Activated CD8-positive, alpha-beta memory T cell treated with anti-CD3 and anti-CD28 coated beads for 4 hours (primary cell): ENCODE results near the gene SP140L.
"Not testable (repeated sequence)": the region's sequence is repeated elsewhere in the genome, so short reads cannot be mapped to it uniquely, and the experiment has no call there.

Experiments
- DNase-seq, 2 donors: peaks; one replicate each; pipeline ENCODE4 v3.0.0-alpha.2; 2020; ENCODE audit warnings: low read depth in 2 of 2

Gene SP140L

DNA sequence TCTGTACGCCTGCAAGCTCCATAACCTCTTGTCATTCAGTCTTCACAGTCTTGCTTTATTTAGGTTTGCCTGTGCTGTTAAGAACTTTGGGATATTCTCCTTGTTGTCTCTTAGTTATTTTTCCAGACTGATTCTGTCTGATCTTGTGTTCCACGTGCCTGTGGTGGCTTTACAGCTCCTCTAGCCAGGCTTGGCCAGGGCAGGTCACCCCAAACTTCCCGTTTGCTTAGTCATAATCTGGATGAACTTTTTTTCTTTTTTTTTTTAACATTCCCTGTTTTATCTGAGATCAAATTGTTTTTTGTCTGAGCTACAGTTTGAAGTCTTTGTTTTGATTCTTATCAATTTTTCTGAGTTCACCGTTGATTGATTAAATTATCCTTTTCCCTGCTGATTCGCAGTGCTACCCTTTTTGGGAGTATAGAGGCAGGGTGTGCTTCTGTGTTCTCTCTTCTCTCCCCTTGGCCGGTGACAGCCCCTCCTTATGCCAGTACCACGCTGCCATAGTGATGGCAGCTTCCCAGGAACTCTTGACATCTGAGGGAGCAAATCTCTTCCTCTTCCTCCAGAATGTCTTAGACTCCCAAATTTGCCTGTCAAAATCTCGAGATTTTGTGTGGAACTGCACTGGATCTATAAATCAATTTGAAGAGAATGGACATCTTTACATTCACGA, 91.5 kb downstream of the SP140L start:
- DNase-seq: no peak

DNA sequence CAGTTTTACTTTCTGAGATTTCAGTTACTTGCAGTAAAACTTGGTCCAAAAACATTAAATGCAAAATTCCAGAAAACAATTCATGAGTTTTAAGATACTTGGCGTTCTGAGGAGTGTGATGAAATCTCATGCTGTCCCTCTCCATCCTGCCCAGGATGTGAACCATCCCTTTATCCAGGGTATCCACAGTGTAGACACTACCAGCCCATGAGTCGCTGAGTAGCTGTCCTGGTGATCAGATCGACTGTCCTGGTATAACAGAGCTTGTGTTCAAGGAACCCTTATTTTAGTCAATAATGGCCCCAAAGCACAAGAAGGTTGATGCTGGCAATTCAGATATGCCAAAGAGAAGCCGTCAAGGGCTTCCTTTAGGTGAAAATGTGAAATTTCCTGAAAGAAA, 92.2 kb downstream of the SP140L start:
- no peak for DNase-seq

DNA sequence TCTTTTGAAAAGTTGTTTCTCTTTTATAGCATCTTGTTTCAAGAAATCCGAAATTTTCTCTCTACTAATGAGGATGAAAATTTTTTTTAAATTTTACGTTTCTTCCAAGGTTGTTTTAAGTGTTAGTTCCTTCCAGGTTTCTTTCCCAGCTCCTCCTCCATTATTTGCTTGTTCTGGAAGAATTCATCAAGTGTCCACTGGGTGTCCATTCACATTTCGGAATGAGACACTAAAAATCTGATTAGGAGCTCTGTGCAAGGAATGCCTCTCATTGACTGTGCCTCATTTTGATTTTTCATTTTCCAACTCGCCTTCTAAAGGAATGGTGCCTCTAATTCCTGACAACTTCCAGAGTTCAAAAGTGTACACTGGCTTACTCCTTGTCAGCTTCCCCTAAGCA, 95.2 kb downstream of the SP140L start:
- no peak for DNase-seq

DNA sequence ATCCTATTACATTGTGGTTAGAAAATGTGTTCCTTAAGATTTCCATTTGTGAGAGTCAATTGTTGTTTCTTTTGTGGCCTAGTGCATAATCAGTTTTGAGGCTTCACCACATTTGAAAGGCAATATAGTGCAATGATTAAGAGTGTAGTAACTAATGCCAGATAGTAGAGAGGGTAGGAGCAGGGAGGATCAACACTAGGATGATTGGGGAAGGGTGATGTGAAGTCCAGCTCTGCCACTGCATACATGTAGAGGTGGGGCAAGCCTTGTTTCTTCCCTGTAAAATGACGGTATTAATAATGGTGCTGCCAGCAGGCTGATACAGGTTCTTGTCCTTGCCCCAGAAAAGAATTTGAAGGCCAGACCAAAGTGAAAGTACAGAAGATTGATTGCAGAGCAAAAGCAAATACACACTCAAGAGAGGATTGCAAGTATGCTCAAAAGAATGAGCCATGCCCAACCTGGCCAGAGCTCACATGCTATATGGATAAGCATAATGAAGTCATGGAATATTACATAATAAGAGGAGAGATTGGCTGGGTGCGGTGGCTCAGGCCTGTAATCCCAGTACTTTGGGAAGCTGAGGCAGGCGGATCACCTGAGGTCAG, 97.0 kb downstream of the SP140L start:
- no peak for DNase-seq

DNA sequence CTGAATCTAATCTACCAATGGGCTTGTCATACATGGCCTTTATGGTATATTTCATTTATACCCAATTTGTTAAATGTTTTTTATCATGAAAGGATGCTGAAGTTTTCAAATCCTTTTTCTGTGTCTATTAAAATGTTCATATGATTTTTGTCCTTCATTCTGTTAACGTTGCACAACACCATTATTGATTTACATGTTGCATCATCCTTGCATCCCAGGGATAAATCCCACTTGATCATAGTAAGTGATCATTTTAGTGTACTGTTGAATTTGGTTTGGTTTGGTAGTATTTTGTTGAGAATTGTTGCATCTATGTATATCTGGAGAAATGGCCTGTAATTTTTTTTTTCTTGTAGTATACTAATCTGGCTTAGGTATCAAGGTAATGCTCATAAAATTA, 98.4 kb downstream of the SP140L start:
- DNase-seq: no peak

DNA sequence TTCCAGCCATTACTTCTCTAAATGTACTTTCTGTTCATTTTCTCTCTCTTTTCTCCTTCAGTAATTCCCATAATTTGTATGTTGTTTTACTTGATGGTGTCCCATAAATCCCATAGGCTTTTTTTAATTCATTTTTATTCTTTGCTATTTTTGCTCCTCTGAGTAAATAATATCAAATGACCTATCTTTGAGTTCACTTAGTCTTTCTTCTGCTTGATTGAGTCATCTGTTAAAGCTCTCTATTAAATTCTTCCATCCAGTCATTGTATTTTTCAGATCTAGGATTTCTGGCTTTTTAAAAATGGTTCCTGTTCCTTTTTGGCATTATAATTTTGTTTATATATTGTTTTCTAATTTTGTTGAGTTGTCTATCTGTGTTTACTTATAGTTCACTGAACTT, 102.5 kb downstream of the SP140L start:
- DNase-seq: no peak

DNA sequence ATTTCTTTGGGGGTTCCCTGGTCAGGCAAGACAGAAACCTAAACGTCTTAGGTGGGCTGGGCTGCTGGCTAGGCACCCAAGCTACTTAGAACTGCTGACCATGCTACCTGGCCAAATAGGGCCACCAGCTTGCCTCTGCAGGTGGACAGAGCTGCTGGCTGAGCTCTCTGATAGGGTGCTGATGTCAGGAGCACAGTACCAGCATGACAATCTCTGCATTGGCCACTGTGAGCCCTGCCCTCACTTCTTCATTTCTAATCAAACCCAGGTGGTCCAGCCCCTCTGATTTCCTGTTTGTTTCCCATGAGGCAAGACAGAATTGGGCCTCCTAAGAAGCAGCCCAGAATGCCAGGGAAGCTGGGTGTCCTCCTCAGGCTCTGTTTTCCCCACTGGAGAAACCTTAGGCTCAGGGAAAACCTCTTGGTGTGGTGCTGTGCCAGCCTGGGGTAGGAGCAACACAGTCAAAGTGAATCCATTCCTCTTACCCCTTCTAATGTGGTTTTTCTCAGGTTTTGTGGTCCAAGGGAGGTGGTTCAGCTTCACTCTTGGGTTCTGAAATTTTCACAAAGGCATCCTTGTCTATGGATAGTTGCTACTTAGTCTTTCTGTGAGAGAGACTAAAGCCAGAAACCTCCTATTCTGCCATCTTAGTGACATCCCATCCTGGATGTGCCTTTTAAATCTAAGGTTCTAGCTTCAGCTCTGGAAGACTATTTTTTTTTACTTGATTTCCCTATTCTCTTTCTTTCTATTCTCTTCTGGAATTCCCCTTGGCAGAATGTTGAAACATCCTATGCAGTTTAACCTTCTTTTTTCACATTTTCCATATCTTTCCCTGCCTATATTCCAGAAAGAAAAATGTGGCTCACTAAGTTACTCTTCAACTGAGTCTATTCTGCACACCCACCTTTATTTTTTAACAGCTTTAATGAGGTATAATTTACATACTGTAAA, 104.2 kb downstream of the SP140L start:
- DNase-seq: no peak

DNA sequence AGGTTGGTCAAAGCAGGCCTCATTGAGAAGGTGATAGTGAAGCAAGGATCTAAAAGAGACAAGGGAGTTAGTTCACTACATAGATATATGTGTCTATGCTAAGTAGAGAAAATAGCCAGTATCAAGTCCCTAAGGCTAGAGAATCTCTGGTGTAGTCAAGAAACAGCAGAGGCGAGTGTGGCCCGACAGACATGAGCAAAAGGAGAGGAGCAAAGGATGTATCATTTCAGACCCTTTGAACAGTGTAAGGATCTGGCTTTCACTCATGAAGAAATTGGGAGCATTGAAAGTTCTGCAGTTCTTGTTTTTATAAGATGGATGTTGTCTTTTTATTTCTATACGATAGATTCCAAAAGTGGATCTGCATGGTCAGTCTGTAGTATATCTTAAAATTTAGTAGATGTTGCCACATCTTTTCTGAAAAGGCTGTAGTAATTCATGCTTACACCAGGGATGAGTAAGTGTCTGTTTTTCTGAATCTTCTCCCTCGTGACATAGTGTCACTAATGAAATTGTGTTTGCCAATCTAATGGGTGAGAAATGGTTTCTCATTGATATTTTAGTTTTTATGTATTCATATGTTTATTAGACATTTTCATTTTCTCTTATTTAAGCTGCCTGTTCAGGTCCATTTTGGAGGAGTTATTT, 107.8 kb downstream of the SP140L start:
- DNase-seq: no peak

DNA sequence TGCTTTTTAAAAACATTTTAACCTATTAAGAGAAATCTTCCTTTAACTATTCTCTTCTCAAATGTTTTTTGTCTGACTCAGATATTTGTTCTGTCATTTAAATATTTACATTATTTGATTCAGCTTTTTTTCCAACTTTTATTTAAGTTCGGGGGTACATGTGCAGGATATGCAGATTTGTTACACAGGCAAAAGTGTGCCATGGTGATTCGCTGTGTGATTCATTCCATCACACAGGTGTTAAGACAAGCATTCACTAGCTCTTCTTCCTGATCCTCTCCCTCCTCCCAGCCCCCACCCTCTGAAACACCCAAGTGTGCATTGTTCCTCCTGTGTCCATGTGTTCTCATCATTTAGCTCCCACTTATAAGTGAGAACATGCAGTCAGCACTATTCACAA, 108.4 kb downstream of the SP140L start:
- no peak for DNase-seq

DNA sequence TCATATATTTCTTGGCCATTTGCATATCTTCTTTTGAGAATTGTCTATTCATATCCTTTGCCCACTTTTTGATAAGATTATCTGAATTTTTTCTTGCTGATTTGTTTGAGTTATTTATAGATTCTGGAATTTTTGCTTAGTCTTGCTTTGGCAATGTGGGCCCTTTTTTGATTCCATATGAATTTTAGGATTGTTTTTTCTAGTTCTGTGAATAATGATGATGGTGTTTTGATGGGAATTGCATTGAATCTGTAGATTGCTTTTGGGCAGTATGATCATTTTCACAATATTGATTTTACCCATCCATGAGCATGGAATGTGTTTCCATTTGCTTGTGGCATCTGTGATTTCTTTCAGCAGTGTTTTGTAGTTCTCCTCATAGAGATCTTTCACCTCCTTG, 112.1 kb downstream of the SP140L start:
- not testable (repeated sequence) for DNase-seq

DNA sequence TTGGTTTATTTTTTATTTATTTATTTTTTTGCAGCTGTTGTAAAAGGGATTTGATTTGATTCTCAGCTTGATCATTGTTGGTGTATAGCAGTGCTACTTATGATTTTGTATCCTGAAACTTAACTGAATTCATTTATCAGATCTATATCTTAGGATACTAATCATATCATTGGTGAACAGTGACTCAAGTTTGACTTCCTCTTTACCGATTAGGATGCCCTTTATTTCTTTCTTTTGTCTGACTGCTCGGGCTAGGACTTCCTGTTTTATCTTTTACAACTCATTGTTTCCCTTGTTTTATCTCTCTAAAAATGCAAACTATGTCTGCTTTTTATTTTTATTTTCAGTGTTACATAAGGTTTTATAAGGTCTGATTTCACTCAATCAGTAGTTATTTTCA, 112.6 kb downstream of the SP140L start:
- DNase-seq: no peak

DNA sequence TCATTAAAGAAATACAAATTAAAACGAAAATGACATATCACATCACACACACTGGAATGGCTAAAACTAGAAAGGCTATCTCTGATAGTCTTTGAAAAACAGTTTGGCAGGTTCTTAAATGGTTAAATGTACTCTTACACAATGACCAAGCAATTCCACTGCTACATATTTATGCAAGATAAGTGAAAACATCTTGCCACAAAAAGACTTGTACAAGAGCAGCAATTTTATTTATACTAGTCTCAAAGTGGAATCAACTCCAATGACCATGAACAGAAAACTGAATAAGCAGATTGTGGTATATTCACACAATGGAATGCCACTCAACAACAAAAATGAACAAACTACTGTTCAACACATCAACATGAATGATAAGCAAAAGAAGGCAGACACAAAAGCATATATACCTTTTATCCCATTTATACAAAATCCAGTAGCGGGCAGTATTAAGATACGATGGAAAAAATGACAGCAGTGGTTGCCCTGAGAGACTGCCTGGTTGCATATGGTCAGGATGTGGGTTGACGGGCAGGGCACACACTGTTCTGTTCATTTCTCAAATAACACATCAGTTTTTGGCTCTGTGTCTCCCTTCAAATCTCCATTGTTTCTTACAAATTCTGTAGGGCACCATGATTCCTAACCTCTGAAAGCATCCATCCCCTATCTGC, 114.4 kb downstream of the SP140L start:
- DNase-seq: peak; percentile 24 to 39

DNA sequence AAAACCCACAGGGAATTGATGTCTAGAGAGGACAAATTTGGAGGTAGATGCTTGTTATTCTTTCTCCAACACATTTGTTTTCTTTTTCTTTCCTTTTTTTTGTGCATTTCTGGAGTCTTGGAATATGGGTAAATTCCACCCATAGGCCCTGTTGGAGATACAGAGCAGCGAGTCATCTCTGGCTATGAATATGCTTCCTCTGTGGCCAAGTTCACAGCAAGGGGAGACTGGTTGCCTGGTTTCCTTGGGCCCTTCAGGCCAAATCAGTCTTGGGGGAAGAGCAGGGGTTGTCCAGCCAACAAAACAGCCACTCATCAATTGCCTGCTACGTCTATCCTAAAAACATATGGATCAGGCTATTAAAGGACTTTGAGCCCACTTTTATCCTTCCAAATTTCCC, 116.5 kb downstream of the SP140L start:
- DNase-seq: no peak

DNA sequence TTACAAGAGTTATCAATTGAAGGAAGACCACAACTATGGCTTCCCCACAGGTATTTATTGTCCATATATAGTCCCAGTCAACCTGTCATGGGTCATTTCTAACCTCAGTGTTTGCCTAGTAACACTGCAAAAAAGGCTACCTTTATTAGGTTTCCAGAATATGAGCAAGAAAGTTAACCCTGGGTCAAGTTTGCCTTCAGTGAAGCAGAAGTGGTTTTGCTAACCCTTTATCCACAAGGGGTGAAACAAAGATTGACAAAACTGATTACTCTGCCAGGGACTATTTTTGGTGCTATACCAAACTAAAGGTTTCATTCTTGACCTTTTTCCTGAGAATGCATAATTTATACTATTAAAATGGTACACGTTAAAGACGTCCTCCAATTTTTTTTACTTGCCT, 117.8 kb downstream of the SP140L start:
- DNase-seq: no peak

DNA sequence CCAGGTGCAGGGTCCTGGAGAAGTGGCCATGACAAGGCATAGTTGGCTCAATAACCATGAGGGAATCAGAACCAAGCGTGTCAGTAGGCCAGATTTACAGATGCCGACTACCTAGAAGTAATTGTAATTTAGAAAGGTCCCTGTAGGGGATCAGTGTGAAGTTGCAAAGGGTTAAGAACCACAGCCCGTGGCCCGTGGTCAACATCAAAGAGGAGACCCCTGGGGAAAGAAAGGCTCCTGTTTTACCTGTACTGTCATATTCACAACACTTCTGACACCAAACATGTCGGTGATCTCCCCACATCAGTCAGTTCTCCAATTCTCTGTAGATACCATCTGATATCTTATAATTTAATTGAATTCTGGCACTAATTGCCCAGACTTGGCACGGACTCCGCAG, 120.0 kb downstream of the SP140L start:
- DNase-seq: no peak

DNA sequence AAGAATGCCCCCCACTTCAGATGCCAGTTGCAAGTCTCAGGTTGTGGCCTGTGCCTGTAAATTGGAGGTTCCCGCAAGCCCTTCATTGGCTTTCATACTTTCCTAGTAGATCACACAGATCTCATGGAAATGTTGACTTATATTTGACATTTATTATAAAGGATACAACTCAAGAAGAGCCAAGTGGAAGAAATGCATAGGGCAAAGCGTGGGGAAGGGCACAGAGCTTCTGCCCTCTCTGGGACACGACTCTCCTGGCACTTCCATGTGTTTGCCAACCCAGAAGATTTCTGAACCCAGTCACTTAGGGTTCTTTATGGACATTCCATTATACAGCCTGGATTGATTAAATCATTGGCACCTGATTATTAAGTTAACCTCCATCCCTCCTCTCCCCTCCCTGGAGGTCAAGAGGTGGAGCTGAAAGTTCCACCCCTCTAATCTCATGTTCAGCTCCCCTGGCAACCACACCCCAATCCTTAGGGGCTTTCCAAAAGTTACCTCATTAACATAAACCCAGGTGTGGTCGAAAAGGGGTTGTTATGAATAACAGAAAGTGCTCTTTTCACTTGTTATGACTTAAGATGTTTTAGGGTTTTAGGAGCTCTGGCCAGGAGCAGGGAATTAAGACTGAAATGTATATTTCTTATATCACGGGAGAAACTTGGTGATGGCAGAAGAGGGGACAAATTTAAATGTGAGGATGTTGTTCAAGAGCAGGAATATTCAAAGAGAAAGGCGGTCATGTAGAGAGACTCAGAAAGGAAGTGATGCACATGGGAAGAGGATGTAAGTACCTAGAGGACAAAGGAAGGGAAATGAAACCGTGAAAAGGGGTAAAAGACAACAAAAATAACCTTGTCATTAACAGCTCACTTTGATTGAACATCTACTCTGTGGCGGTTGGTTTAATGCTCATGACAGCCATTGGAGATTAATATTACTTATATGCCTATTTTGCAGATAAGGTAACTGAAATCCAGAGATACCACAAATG, 120.8 kb downstream of the SP140L start:
- no peak for DNase-seq

DNA sequence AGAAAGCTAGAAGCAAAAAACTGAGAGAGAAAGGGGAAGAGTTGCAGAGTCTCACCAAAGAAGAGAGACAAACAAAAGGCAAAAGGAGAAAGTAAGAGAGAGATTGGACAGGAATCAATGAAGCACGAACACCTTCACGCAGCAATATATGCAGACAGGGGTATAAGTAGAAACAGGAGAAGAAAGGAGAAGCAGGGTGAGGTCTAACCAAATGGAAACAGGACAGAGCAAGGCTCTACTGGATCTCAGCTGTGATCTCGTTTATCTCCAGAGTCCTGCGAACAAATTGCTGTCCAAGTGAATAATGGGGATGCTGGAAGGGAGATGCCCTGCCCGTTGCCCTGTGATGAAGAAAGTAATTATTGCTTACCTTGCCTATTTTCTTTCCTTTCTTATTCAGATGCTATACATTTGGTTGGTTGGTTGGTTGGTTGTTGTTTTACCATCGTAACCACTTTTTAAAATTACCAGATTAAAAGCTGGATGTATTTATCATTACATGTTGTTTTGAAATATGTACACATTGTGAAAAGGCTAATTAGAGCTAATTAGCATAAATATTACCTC, 123.0 kb downstream of the SP140L start:
- no peak for DNase-seq

DNA sequence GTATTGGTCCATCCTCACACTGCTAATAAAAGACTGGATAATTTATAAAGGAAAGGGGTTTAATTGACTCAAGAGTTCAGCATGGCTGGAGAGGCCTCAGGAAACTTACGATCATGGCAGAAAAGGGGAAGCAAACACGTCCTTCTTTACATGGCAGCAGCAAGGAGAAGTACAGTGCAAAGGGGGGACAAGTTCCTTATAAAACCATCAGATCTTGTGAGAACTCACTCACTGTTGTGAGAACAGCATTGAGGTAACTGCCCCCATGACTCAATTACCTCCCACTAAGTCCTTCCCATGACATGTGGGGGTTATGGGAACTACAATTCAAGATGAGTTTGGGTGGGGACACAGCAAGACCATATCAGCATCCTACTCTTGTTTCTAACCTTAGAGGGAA, 126.0 kb downstream of the SP140L start:
- DNase-seq: no peak
